Measurements from ENCODE around the gene KLHL30. TPM values are rescaled to one million over a fixed set of nuclear protein-coding genes. Genes with fewer than 3 reads are reported as not detected.

The KLHL30 gene
- total RNA-seq, 3 donors from 2014 or later, result 0.15 to 0.98 (median 0.32) TPM

DNA sequence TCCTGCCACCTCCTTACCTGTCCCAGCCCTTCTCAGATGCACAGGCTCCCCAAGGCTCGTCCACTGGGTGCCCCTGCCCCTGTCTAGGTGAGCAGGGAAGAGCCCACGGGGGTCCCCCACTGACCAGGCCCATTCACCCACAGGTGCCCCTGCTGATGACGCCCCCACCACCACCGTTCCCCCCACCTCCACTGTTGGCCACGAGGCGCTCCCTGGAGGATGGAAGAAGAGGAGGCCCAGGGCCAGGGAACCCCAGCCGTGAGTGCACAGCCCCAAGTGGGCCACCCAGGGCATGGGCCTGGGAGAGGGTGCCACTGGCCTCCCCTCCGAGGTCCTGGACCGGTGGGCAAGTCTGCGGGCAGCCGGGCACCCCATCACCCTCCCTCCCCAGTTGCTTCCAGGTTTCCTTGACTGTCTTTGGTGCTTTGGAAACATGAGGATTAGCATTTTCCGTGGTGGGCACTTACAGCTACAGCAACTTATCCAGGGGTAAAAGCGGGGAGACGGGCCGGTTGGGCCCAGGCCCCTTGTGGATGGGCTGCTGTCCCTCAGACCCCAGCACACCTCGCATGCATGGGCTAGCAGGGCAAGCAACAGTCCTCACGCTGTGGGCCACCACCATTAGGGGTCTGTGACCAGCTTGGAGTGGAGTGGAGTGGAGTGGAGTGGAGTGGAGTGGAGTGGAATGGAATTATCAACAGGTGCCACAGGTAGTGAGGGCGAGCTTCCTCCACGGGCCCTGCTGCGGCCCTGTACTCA lies 13.2 kb upstream of the KLHL30 start:
- no peaks in the 10 kb centered on the region for H3K4me1 ChIP-seq
- DNase-seq (ENCODE audit: low spot score in 2 of 2), result no peak
- no peak overlapping the region for H3K4me3 ChIP-seq
- no peak for TF ChIP-seq POLR2AphosphoS5 (IDR thresholded peaks at IDR 0.05)
- TF ChIP-seq, protein P1, sequence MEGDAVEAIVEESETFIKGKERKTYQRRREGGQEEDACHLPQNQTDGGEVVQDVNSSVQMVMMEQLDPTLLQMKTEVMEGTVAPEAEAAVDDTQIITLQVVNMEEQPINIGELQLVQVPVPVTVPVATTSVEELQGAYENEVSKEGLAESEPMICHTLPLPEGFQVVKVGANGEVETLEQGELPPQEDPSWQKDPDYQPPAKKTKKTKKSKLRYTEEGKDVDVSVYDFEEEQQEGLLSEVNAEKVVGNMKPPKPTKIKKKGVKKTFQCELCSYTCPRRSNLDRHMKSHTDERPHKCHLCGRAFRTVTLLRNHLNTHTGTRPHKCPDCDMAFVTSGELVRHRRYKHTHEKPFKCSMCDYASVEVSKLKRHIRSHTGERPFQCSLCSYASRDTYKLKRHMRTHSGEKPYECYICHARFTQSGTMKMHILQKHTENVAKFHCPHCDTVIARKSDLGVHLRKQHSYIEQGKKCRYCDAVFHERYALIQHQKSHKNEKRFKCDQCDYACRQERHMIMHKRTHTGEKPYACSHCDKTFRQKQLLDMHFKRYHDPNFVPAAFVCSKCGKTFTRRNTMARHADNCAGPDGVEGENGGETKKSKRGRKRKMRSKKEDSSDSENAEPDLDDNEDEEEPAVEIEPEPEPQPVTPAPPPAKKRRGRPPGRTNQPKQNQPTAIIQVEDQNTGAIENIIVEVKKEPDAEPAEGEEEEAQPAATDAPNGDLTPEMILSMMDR (IDR thresholded peaks at IDR 0.05), result no peak
- no peak for TF ChIP-seq POLR2A (IDR thresholded peaks at IDR 0.05)
- no peak overlapping the region for H3K27ac ChIP-seq
- intact Hi-C loops (cut with DNase I; ENCODE audit: low total_unique reads), result no loop called here
- H3K36me3 ChIP-seq, result no peaks in the 10 kb centered on the region
- peaks cover 0 to 7% of the 10 kb centered on the region in 2 donors for H3K27me3 ChIP-seq
- H3K9me3 ChIP-seq, result no peaks in the 10 kb centered on the region

GRCh38 chr2:238126338-238126737 lies 12.1 kb upstream of the KLHL30 start:
- intact Hi-C loops (cut with DNase I; ENCODE audit: low total_unique reads), result no loop called here
- no peak for DNase-seq (ENCODE audit: low spot score in 2 of 2)
- no peak overlapping the region for H3K27ac ChIP-seq
- H3K4me3 ChIP-seq, result no peak overlapping the region
- H3K27me3 ChIP-seq, result peaks cover 0 to 4% of the 10 kb centered on the region in 2 donors
- H3K36me3 ChIP-seq, result no peaks in the 10 kb centered on the region
- no peaks in the 10 kb centered on the region for H3K9me3 ChIP-seq
- TF ChIP-seq, protein P1 (IDR thresholded peaks at IDR 0.05), result no peak
- TF ChIP-seq POLR2A (IDR thresholded peaks at IDR 0.05) (no peak), POLR2AphosphoS5 (IDR thresholded peaks at IDR 0.05) (no peak)
- no peaks in the 10 kb centered on the region for H3K4me1 ChIP-seq

GRCh38 chr2:238126775-238127164 lies 11.7 kb upstream of the KLHL30 start:
- H3K4me1 ChIP-seq, result no peaks in the 10 kb centered on the region
- intact Hi-C loops (cut with DNase I; ENCODE audit: low total_unique reads), result no loop called here
- H3K36me3 ChIP-seq, result no peaks in the 10 kb centered on the region
- H3K4me3 ChIP-seq, result no peak overlapping the region
- no peaks in the 10 kb centered on the region for H3K9me3 ChIP-seq
- peaks cover 0 to 4% of the 10 kb centered on the region in 2 donors for H3K27me3 ChIP-seq
- TF ChIP-seq, protein P1 (IDR thresholded peaks at IDR 0.05), result no peak
- no peak for TF ChIP-seq POLR2AphosphoS5 (IDR thresholded peaks at IDR 0.05)
- TF ChIP-seq POLR2A (IDR thresholded peaks at IDR 0.05), result no peak
- no peak overlapping the region for H3K27ac ChIP-seq
- DNase-seq (ENCODE audit: low spot score in 2 of 2), result no peak

- no peak for DNase-seq (ENCODE audit: low spot score in 2 of 2)
- H3K36me3 ChIP-seq, result no peaks in the 10 kb centered on the region
- TF ChIP-seq, protein P1 (IDR thresholded peaks at IDR 0.05), result no peak
- TF ChIP-seq POLR2A (IDR thresholded peaks at IDR 0.05), result no peak
- no peak for TF ChIP-seq POLR2AphosphoS5 (IDR thresholded peaks at IDR 0.05)
- peak overlapping the region; percentile 17 to 40 (median 26) for H3K4me3 ChIP-seq
- H3K27me3 ChIP-seq, result peaks cover 0 to 4% of the 10 kb centered on the region in 2 donors
- H3K27ac ChIP-seq, result peak overlapping the region in 1 of 2 donors; percentile 5
- intact Hi-C loops (cut with DNase I; ENCODE audit: low total_unique reads), result no loop called here
- no peaks in the 10 kb centered on the region for H3K9me3 ChIP-seq
- H3K4me1 ChIP-seq, result no peaks in the 10 kb centered on the region
Measured at GRCh38 chr2:238127165-238128060, 11.1 kb upstream of the KLHL30 start.

DNA sequence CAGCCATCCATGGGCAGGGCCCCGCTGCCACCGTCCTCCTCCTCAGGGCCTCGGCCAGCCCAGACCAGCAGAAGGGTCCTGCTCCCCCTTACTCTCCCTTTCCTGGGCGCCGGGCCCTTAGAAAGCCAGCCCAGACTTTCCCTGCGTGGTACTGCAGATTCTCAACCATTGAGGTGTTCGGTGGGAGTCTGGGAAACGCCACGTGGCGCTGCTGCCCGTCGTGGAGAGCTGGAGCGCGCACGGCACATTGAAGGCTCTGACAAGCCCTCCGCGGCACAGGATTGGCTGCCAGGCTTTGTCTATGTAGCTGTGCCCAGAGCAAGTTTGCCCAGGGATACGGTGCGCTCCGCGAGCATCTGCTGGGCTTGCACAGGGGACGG lies 10.4 kb upstream of the KLHL30 start:
- peak overlapping the region in 1 of 2 donors; percentile 5 for H3K27ac ChIP-seq
- TF ChIP-seq, protein P1 (IDR thresholded peaks at IDR 0.05), result no peak
- TF ChIP-seq POLR2A (IDR thresholded peaks at IDR 0.05) (no peak), POLR2AphosphoS5 (IDR thresholded peaks at IDR 0.05) (no peak)
- H3K36me3 ChIP-seq, result no peaks in the 10 kb centered on the region
- intact Hi-C loops (cut with DNase I; ENCODE audit: low total_unique reads), result no loop called here
- no peaks in the 10 kb centered on the region for H3K9me3 ChIP-seq
- no peaks in the 10 kb centered on the region for H3K4me1 ChIP-seq
- peak overlapping the region in 1 of 3 donors; percentile 40 for H3K4me3 ChIP-seq
- peaks cover 0 to 4% of the 10 kb centered on the region in 2 donors for H3K27me3 ChIP-seq
- no peak for DNase-seq (ENCODE audit: low spot score in 2 of 2)

All from breast epithelium (tissue), 4 donors.